Fibroblast of lung (primary cell): ENCODE measurements around the gene EMILIN2. TPM values are rescaled to one million over a fixed set of nuclear protein-coding genes. Genes with fewer than 3 reads are reported as not detected.
"Not testable (repeated sequence)": the region's sequence is repeated elsewhere in the genome, so short reads cannot be mapped to it uniquely, and the experiment has no call there.

Source experiments
- DNase-seq, 2 donors: peaks; one replicate each; pipeline versions ENCODE4 v3.0.0 to v3.0.0-alpha.2; 2010; ENCODE audit warnings: low read depth in 2 of 2
- H2AFZ ChIP-seq: 2 replicates; pipeline ENCODE4 v1.5.1; 2012; ENCODE audit warnings: low read length, control low read depth, inconsistent platforms
- H3K27ac ChIP-seq: 2 replicates; pipeline ENCODE4 v1.5.1; 2011; ENCODE audit warnings: low read length, control low read depth; ENCODE audit not compliant: insufficient read depth
- H3K27me3 ChIP-seq: 2 replicates; pipeline ENCODE4 v1.5.1; 2011; ENCODE audit warnings: mild to moderate bottlenecking, low read length; ENCODE audit not compliant: control insufficient read depth, insufficient read depth
- H3K36me3 ChIP-seq: 2 replicates; pipeline ENCODE4 v1.5.1; 2011; ENCODE audit warnings: low read length; ENCODE audit not compliant: control insufficient read depth, insufficient read depth
- H3K4me1 ChIP-seq: 2 replicates; pipeline ENCODE4 v1.5.1; 2011; ENCODE audit warnings: low read length; ENCODE audit not compliant: control insufficient read depth, insufficient read depth; ENCODE audit errors: extremely low read depth
- H3K4me2 ChIP-seq: 2 replicates; pipeline ENCODE4 v1.5.1; 2011; ENCODE audit warnings: low read length, control low read depth; ENCODE audit not compliant: insufficient read depth; ENCODE audit errors: extremely low read depth
- H3K4me3 ChIP-seq, 4 experiments: fragments of 200-600 bp in 1 of 4; sonication (generic) in 1 of 4; replicated peaks in 1 of 4; 2 replicates each; pipeline ENCODE4 v1.5.1; 2011 to 2016; ENCODE audit warnings: low read length in 4 of 4, low read depth in 3 of 4, mild to moderate bottlenecking in 3 of 4, control low read depth in 2 of 4, inconsistent platforms in 1 of 4, mixed read lengths in 1 of 4; ENCODE audit not compliant: insufficient read depth in 1 of 4; ENCODE audit errors: control extremely low read depth in 1 of 4
- H3K79me2 ChIP-seq: 2 replicates; pipeline ENCODE4 v1.5.1; 2012; ENCODE audit warnings: mild to moderate bottlenecking, low read length, inconsistent platforms; ENCODE audit not compliant: control insufficient read depth, insufficient read depth
- H3K9ac ChIP-seq: 2 replicates; pipeline ENCODE4 v1.5.1; 2011; ENCODE audit warnings: mild to moderate bottlenecking, low read length, control low read depth; ENCODE audit not compliant: insufficient read depth
- H3K9me3 ChIP-seq: 2 replicates; pipeline ENCODE4 v1.5.1; 2012; ENCODE audit warnings: low read depth, low read length; ENCODE audit not compliant: control insufficient read depth, insufficient read depth
- H4K20me1 ChIP-seq: 2 replicates; pipeline ENCODE4 v1.5.1; 2011; ENCODE audit warnings: low read length; ENCODE audit not compliant: control insufficient read depth, insufficient read depth; ENCODE audit errors: extremely low read depth
- EZH2 ChIP-seq: IDR thresholded peaks from 2 replicates; pipeline ENCODE4 v1.5.1; 2012; ENCODE audit warnings: low read length, control low read depth, mild to moderate bottlenecking; ENCODE audit errors: missing control alignments
- polyA plus RNA-seq, 2 donors: library from polyadenylated mRNA; depleted of rRNA in 1 of 2; stranded (reverse) in 1 of 2; unstranded in 1 of 2; fragments of >200 nt; gene quantifications; 2 replicates each; pipeline ENCODE4 v1.2.1, GENCODE V29; 2011 to 2012; ENCODE audit warnings: missing spikeins in 1 of 2
- total RNA-seq: library from RNA; depleted of rRNA; stranded (reverse); fragments of >200 nt; gene quantifications from 2 replicates; pipeline ENCODE4 v1.2.1, GENCODE V29; 2014
- TF ChIP-seq, protein P1 (sequence below), 2 donors: IDR thresholded peaks in 1 of 2; conservative IDR thresholded peaks in 1 of 2; 1 replicate in 1 of 2; 2 replicates in 1 of 2; pipeline ENCODE4 v1.5.1; 2011 to 2012; ENCODE audit warnings: low read length in 2 of 2, control low read depth in 1 of 2, inconsistent platforms in 1 of 2, low read depth in 1 of 2, mild to moderate bottlenecking in 1 of 2

EMILIN2 gene
- total and polyA plus RNA-seq, 2 donors (not counting 1 experiment from before 2014, with no cell fraction given) = 8.7 to 11.1 TPM

DNA sequence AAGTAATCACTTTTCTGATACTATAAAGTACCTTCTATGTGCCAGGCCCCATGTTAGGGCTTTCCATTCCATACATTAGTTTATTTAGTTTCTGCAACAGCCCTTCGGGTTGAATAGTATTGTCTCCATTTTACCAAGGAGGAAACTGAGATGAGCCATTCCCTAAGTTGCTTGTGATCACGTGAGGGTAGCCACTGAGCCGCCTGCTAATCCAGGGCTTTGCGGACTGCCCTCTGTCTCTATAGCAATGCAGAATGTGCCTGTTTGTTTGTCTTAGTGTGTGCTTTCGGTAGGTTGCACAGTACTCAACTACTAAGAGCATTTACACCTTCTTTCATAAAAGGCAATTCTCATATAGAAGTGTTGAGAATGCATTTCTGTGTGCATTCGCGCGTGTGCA lies 5.0 kb downstream of the EMILIN2 start:
- Histone ChIP-seq H3K4me2 (no peak overlapping the region), H3K9me3 (no peaks in the 10 kb centered on the region), H3K36me3 (no peaks in the 10 kb centered on the region), H3K9ac (no peak overlapping the region), H3K27me3 (peaks cover 15% of the 10 kb centered on the region), H3K4me3 (no peak overlapping the region), H4K20me1 (no peaks in the 10 kb centered on the region), H3K4me1 (no peaks in the 10 kb centered on the region), H2AFZ (no peak overlapping the region), H3K79me2 (no peaks in the 10 kb centered on the region), H3K27ac (no peak overlapping the region)
- DNase-seq = no peak
- TF ChIP-seq, protein P1, sequence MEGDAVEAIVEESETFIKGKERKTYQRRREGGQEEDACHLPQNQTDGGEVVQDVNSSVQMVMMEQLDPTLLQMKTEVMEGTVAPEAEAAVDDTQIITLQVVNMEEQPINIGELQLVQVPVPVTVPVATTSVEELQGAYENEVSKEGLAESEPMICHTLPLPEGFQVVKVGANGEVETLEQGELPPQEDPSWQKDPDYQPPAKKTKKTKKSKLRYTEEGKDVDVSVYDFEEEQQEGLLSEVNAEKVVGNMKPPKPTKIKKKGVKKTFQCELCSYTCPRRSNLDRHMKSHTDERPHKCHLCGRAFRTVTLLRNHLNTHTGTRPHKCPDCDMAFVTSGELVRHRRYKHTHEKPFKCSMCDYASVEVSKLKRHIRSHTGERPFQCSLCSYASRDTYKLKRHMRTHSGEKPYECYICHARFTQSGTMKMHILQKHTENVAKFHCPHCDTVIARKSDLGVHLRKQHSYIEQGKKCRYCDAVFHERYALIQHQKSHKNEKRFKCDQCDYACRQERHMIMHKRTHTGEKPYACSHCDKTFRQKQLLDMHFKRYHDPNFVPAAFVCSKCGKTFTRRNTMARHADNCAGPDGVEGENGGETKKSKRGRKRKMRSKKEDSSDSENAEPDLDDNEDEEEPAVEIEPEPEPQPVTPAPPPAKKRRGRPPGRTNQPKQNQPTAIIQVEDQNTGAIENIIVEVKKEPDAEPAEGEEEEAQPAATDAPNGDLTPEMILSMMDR (conservative IDR thresholded peaks at IDR 0.05 in 1 of 2, IDR thresholded peaks at IDR 0.05 in 1 of 2; ENCODE audit: low read depth in 1 of 2, low read length in 2 of 2) = no peak
- TF ChIP-seq EZH2 = no peak

DNA sequence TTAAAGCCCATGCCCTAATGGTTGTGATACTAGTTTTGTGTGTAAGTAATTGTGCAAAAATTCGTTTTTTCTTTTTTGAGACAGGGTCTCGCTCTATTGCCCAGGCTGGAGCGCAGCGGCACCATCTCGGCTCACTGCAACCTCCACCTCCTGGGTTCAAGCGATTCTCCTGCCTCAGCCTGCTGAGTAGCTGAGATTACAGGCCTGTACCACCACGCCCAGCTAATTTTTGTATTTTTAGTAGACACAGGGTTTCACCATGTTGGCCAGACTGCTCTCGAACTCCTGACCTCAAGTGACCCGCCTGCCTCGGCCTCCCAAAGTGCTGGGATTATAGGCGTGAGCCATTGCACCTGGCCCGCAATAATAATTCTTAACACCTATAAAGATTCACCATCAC lies 5.7 kb downstream of the EMILIN2 start:
- H3K4me2 ChIP-seq, DNase-seq: not testable (repeated sequence)

DNA sequence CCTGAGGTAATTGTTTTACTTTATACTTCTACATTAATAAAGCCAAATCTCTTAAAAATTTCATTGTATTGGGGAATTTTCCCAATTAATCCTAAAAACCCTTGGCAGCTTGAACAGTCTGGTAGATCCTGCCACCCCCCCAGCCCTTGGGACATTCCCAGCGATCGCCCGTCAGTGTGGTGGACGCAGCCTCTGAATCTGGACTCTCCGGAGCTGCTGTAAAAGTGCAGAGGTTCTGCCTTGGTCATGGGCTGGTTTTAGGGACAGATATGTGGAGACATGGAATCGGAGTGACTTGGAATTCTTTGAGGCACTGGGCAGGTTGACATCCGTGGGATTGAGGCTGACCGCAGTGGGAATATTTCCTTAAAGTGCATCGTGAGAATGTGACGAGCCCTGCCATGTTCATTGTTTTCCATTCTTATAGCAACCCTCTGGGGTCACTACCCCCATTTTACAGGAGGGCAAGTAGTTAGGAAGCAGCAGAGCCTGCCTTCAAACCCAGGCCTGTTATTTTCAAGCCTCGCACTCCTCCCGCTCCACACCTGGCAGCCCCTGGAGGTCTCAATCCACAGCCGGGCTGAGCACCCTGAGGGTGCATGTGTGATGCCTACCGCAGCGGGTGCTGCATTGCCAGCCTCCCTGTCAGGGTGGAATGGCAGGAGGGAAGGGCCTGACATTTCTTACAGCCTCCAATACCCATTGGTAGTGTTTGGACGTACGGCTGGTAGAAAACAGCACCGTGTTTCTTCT lies 6.5 kb downstream of the EMILIN2 start:
- H3K27me3 ChIP-seq = peaks cover 10% of the 10 kb centered on the region
- no peak overlapping the region for H3K4me3 ChIP-seq
- no peaks in the 10 kb centered on the region for H3K79me2 ChIP-seq
- H2AFZ ChIP-seq = no peak overlapping the region
- TF ChIP-seq, protein P1 (conservative IDR thresholded peaks at IDR 0.05 in 1 of 2, IDR thresholded peaks at IDR 0.05 in 1 of 2; ENCODE audit: low read depth in 1 of 2, low read length in 2 of 2) = no peak
- TF ChIP-seq EZH2 = no peak
- no peak overlapping the region for H3K27ac ChIP-seq
- DNase-seq = no peak
- no peaks in the 10 kb centered on the region for H4K20me1 ChIP-seq
- peaks cover 9% of the 10 kb centered on the region for H3K4me1 ChIP-seq
- H3K9ac ChIP-seq = no peak overlapping the region
- no peaks in the 10 kb centered on the region for H3K9me3 ChIP-seq
- no peak overlapping the region for H3K4me2 ChIP-seq
- H3K36me3 ChIP-seq = no peaks in the 10 kb centered on the region

More for the DNA sequence above, 5.7 kb downstream of the EMILIN2 start:
- H2AFZ ChIP-seq, H3K79me2 ChIP-seq, H3K27ac ChIP-seq, H3K36me3 ChIP-seq, H3K4me1 ChIP-seq, H4K20me1 ChIP-seq, H3K4me3 ChIP-seq, H3K9ac ChIP-seq, H3K9me3 ChIP-seq: not testable (repeated sequence)
- peaks cover 15% of the 10 kb centered on the region for H3K27me3 ChIP-seq
